Lower lobe of right lung (tissue), 2 donors: ENCODE results near the gene MDFI. TPM values are rescaled to one million over a fixed set of nuclear protein-coding genes. Genes with fewer than 3 reads are reported as not detected.
A peak's percentile ranks its signal among the peaks of the same experiment; 100 is the strongest.

Experiments
- ATAC-seq, 2 donors: fragments of 200-7000 bp; cut with Tn5 transposase; one replicate each; pipeline ENCODE4 v1.9.1; 2020 to 2022; ENCODE audit warnings: mild to moderate bottlenecking in 2 of 2, moderate library complexity in 2 of 2
- DNase-seq: peaks from one replicate; pipeline ENCODE4 v3.0.0-alpha.2; 2020
- H3K27ac ChIP-seq: fragments of 200-600 bp; one replicate; pipeline ENCODE4 v1.8.0; 2022
- H3K27me3 ChIP-seq: fragments of 200-600 bp; one replicate; pipeline ENCODE4 v1.8.0; 2022; ENCODE audit warnings: low read depth
- H3K36me3 ChIP-seq: fragments of 200-600 bp; one replicate; pipeline ENCODE4 v1.8.0; 2022; ENCODE audit warnings: mild to moderate bottlenecking
- H3K4me1 ChIP-seq: fragments of 200-600 bp; one replicate; pipeline ENCODE4 v1.8.0; 2022
- H3K4me3 ChIP-seq: fragments of 200-600 bp; one replicate; pipeline ENCODE4 v1.8.0; 2022; ENCODE audit warnings: mild to moderate bottlenecking
- H3K9me3 ChIP-seq: fragments of 200-600 bp; one replicate; pipeline ENCODE4 v1.8.0; 2022
- intact Hi-C: fragments of 100-400 bp; cut with DNase I; formaldehyde crosslinking; loops from one replicate; pipeline ENCODE4 v1.11.0; 2022
- total RNA-seq: library from RNA; stranded (reverse); fragmentation: NEBNext Ultra II Directional; extraction: Animal tissue kit (Norgen Biotek cat#: 25700); gene quantifications from one replicate; pipeline ENCODE4 v1.2.1, GENCODE V29; 2021
- TF ChIP-seq, protein P1 (sequence below): fragments of 200-600 bp; IDR thresholded peaks from one replicate; pipeline ENCODE4 v1.8.0; 2022; ENCODE audit warnings: antibody characterized with exemption, mild to moderate bottlenecking
- donor health status: DM: no; HTN: yes; CAD: no; lungs with severe emphysema.

Gene MDFI
- total RNA-seq, 1 donor from 2014 or later: 10.6 TPM

DNA sequence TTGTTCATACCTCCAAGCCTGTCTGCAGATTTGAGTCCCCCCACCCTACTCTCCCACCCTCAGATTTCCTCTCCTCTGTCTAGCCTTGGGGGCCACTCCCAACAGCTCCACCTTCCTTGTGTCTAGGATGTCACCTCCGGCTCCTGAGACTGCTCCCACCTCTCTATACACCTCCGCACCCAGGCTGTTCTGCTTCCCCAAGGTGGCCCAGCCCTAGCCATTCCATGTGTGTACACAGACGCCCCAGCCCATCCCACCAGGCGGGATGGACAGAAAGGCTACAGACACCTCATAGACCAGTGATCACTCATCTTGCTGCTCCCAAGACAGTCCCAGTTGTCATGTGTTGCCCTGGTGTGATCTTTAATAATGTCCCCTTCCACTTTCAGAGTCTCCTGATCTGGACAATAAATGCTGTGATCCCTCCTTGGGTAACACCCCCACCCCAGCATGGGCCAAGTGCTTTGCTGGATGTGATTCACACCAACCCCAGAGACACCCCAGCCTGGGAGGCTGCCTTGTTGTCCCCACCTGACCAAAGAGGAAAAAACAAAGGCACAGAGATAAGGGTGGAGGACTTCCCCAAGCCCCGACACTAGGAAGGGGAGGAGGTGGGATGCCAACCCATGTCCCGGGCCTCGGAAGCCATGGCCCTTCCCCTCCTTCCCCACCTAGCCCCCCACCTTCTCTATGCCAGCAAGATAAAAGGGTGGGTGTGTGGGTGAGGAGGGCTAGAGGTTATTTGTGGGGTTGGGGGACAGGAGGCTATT lies 36.1 kb downstream of the MDFI start:
- intact Hi-C loops: no loop called here
- TF ChIP-seq, protein P1, sequence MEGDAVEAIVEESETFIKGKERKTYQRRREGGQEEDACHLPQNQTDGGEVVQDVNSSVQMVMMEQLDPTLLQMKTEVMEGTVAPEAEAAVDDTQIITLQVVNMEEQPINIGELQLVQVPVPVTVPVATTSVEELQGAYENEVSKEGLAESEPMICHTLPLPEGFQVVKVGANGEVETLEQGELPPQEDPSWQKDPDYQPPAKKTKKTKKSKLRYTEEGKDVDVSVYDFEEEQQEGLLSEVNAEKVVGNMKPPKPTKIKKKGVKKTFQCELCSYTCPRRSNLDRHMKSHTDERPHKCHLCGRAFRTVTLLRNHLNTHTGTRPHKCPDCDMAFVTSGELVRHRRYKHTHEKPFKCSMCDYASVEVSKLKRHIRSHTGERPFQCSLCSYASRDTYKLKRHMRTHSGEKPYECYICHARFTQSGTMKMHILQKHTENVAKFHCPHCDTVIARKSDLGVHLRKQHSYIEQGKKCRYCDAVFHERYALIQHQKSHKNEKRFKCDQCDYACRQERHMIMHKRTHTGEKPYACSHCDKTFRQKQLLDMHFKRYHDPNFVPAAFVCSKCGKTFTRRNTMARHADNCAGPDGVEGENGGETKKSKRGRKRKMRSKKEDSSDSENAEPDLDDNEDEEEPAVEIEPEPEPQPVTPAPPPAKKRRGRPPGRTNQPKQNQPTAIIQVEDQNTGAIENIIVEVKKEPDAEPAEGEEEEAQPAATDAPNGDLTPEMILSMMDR: no peak
- Histone ChIP-seq H3K27me3 (no peaks in the 10 kb centered on the region), H3K4me1 (no peaks in the 10 kb centered on the region), H3K4me3 (no peak overlapping the region), H3K27ac (no peak overlapping the region), H3K9me3 (no peaks in the 10 kb centered on the region), H3K36me3 (no peaks in the 10 kb centered on the region)
- ATAC-seq: peak in 1 of 2 donors; percentile 7
- DNase-seq: no peak

GRCh38 chr6:41675176-41675775 lies 37.0 kb downstream of the MDFI start:
- intact Hi-C loops: no loop called here
- DNase-seq (no peak), ATAC-seq (peak in 1 of 2 donors; percentile 30)
- H3K4me1 ChIP-seq: no peaks in the 10 kb centered on the region
- H3K36me3 ChIP-seq: no peaks in the 10 kb centered on the region
- no peak overlapping the region for H3K27ac ChIP-seq
- no peaks in the 10 kb centered on the region for H3K9me3 ChIP-seq
- H3K27me3 ChIP-seq: no peaks in the 10 kb centered on the region
- H3K4me3 ChIP-seq: no peak overlapping the region
- TF ChIP-seq, protein P1: no peak

DNA sequence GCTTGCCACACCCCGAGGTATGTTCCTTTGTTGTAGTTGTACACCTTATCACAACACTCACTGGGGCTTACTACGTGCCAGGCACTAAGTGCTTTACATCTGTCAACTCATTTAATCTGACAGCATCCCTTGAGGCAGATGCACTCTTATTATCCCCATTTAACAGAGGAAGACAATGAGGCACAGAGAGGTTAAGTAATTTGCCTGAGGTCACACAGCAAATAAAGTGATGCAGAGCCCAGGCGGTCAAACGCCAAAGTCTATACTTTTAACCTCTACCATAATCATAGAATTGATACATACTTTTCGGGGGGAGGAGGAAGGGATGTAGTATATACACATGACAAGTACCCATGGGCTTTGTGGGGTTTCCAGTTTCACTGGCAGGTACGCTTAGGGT lies 37.7 kb downstream of the MDFI start:
- intact Hi-C loops: no loop called here
- TF ChIP-seq, protein P1: no peak
- Histone ChIP-seq H3K4me1 (no peaks in the 10 kb centered on the region), H3K27ac (no peak overlapping the region), H3K27me3 (no peaks in the 10 kb centered on the region), H3K4me3 (no peak overlapping the region), H3K9me3 (no peaks in the 10 kb centered on the region), H3K36me3 (no peaks in the 10 kb centered on the region)
- ATAC-seq (no peak), DNase-seq (no peak)

DNA sequence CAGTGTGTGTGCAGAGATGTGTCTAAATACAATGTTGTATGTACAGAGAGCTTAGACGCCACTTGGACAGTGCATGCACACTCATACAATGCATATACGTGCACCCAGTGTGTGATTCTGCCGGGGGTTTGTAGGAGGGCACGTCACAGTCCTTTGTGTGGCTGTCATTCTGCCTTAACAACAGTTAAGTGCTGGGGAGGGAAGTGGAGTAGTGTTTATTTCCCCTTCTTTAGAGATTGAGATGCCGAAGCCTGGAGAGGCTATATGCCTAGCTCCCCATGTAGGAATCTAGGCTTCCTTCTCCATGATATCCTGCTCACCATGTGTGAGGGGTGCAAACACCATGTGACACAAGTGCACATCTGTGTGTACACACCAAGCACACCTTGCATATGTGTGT lies 38.2 kb downstream of the MDFI start:
- Histone ChIP-seq H3K9me3 (no peaks in the 10 kb centered on the region), H3K36me3 (no peaks in the 10 kb centered on the region), H3K27me3 (no peaks in the 10 kb centered on the region), H3K4me3 (no peak overlapping the region), H3K4me1 (no peaks in the 10 kb centered on the region), H3K27ac (no peak overlapping the region)
- no peak for DNase-seq
- TF ChIP-seq, protein P1: no peak
- intact Hi-C loops: no loop called here
- ATAC-seq: no peak

GRCh38 chr6:41677124-41677921 lies 39.1 kb downstream of the MDFI start:
- intact Hi-C loops: no loop called here
- no peak overlapping the region for H3K27ac ChIP-seq
- no peaks in the 10 kb centered on the region for H3K9me3 ChIP-seq
- TF ChIP-seq, protein P1: no peak
- ATAC-seq (no peak), DNase-seq (no peak)
- no peaks in the 10 kb centered on the region for H3K27me3 ChIP-seq
- H3K36me3 ChIP-seq: no peaks in the 10 kb centered on the region
- H3K4me3 ChIP-seq: no peak overlapping the region
- H3K4me1 ChIP-seq: peaks cover 6% of the 10 kb centered on the region
